B cell (primary cell): Measurements from ENCODE around the gene COL11A1.

Source experiments
- CTCF ChIP-seq: fragments of 200-600 bp; IDR thresholded peaks from one replicate; pipeline ENCODE4 v1.8.0; 2022; ENCODE audit warnings: antibody characterized with exemption, mild to moderate bottlenecking
- EZH2 ChIP-seq: IDR thresholded peaks from 2 replicates; pipeline ENCODE4 v1.6.1; 2012; ENCODE audit warnings: borderline replicate concordance, low read depth, mild to moderate bottlenecking, moderate library complexity, low read length; ENCODE audit not compliant: insufficient read depth, poor library complexity, severe bottlenecking

GRCh38 chr1:103156966-103157365, 48.6 kb upstream of the COL11A1 start:
- TF ChIP-seq CTCF (no peak), EZH2 (no peak)
